ENCODE data around the gene ASB16. TPM values are rescaled to one million over a fixed set of nuclear protein-coding genes. Genes with fewer than 3 reads are reported as not detected.

Gene ASB16
- total RNA-seq, 5 donors from 2014 or later (not counting 1 experiment from before 2014, with no cell fraction given), result 0.15 TPM; not detected in 4

- ChIA-PET CTCF (no interaction called here), POLR2A (no interaction called here)
- Histone ChIP-seq H3K4me1 (ENCODE audit: control insufficient read depth in 1 of 2, extremely low read depth in 1 of 2, insufficient read depth in 2 of 2, low read length in 2 of 2) (peaks cover 36 to 83% of the 10 kb centered on the region in 2 experiments), H3K9me3 (no peaks in the 10 kb centered on the region), H3K4me3 (ENCODE audit: control insufficient read depth in 1 of 2, extremely low read depth in 1 of 2, low read length in 1 of 2) (no peak overlapping the region), H3K27ac (ENCODE audit: low read length) (peak overlapping the region; percentile 81), H3K27me3 (replicated peaks in 1 of 2; ENCODE audit: control insufficient read depth in 2 of 2, extremely low read depth in 1 of 2, insufficient read depth in 2 of 2, low read length in 1 of 2) (no peaks in the 10 kb centered on the region), H3K36me3 (ENCODE audit: control insufficient read depth in 2 of 2, extremely low read depth in 1 of 2, insufficient read depth in 1 of 2, low read length in 1 of 2) (peaks cover 15 to 55% of the 10 kb centered on the region in 2 donors)
- no peaks in the 10 kb centered on the region for H3K9me3 Mint-ChIP-seq
- H3K36me3 Mint-ChIP-seq, result peaks cover 41% of the 10 kb centered on the region
- ATAC-seq (replicated peaks in 1 of 4), result no peak
- DNase-seq, result no peak
- H3K27ac Mint-ChIP-seq, result peak overlapping the region; percentile 94 to 98
- H3K27me3 Mint-ChIP-seq, result no peaks in the 10 kb centered on the region
- H3K4me1 Mint-ChIP-seq, result peaks cover 69 to 72% (median 70%) of the 10 kb centered on the region in 3 donors
- peak overlapping the region; percentile 49 to 82 (median 80) for H3K4me3 Mint-ChIP-seq
- 88% methylated on average over 1 of the region's 6 CpGs for whole genome bisulfite sequencing (ENCODE audit: insufficient coverage)
Observed at GRCh38 chr17:44214896-44215295, 44.4 kb downstream of the ASB16 start.

GRCh38 chr17:44216173-44216572 lies 45.7 kb downstream of the ASB16 start:
- Mint-ChIP-seq H3K27ac (peak overlapping the region; percentile 94 to 98), H3K4me3 (peak overlapping the region; percentile 80 to 84 (median 82)), H3K4me1 (peaks cover 62 to 63% (median 63%) of the 10 kb centered on the region in 3 donors), H3K9me3 (no peaks in the 10 kb centered on the region), H3K36me3 (peaks cover 38% of the 10 kb centered on the region), H3K27me3 (no peaks in the 10 kb centered on the region)
- Histone ChIP-seq H3K9me3 (no peaks in the 10 kb centered on the region), H3K4me1 (ENCODE audit: control insufficient read depth in 1 of 2, extremely low read depth in 1 of 2, insufficient read depth in 2 of 2, low read length in 2 of 2) (peaks cover 32 to 70% of the 10 kb centered on the region in 2 experiments), H3K36me3 (ENCODE audit: control insufficient read depth in 2 of 2, extremely low read depth in 1 of 2, insufficient read depth in 1 of 2, low read length in 1 of 2) (peaks cover 10 to 47% of the 10 kb centered on the region in 2 donors), H3K27me3 (replicated peaks in 1 of 2; ENCODE audit: control insufficient read depth in 2 of 2, extremely low read depth in 1 of 2, insufficient read depth in 2 of 2, low read length in 1 of 2) (no peaks in the 10 kb centered on the region), H3K4me3 (ENCODE audit: control insufficient read depth in 1 of 2, extremely low read depth in 1 of 2, low read length in 1 of 2) (peak overlapping the region; percentile 70 to 78), H3K27ac (ENCODE audit: low read length) (peak overlapping the region; percentile 81)
- DNase-seq (peak in 33 of 35 experiments; percentile 19 to 77 (median 53)), ATAC-seq (replicated peaks in 1 of 4) (peak; percentile 8 to 23 (median 20))
- CTCF ChIA-PET, result interaction anchor here in 1 of 2 donors (0.9 to 1.3 kb wide), 3 partner anchors 10 to 111 kb away, joined by 3 read pairs; no protein-coding TSS in a partner anchor
- WGBS (ENCODE audit: insufficient coverage), result 7% methylated on average over 2 of the region's 5 CpGs
- POLR2A ChIA-PET, result interaction anchor here in 1 of 2 donors (0.6 kb wide), 1 partner anchor 16 kb away, joined by 14 read pairs; the partner anchor contains the start of gene ATXN7L3

GRCh38 chr17:44216694-44217093 lies 46.2 kb downstream of the ASB16 start:
- ATAC-seq (replicated peaks in 1 of 4) (no peak), DNase-seq (peak in 1 of 35 experiments; percentile 18)
- no peaks in the 10 kb centered on the region for H3K9me3 ChIP-seq
- H3K4me1 ChIP-seq (ENCODE audit: control insufficient read depth in 1 of 2, extremely low read depth in 1 of 2, insufficient read depth in 2 of 2, low read length in 2 of 2), result peaks cover 32 to 66% of the 10 kb centered on the region in 2 experiments
- Mint-ChIP-seq H3K4me3 (peak overlapping the region; percentile 80 to 84 (median 82)), H3K4me1 (peaks cover 57 to 59% (median 58%) of the 10 kb centered on the region in 3 donors), H3K9me3 (no peaks in the 10 kb centered on the region), H3K27ac (peak overlapping the region; percentile 94 to 98), H3K27me3 (peaks cover 0 to 1% of the 10 kb centered on the region in 2 donors), H3K36me3 (peaks cover 34% of the 10 kb centered on the region)
- CTCF ChIA-PET, result interaction anchor here (0.6 to 1.3 kb wide), 4 partner anchors 10 to 137 kb away, joined by 3 read pairs; no protein-coding TSS in a partner anchor
- peaks cover 7 to 42% of the 10 kb centered on the region in 2 donors for H3K36me3 ChIP-seq (ENCODE audit: control insufficient read depth in 2 of 2, extremely low read depth in 1 of 2, insufficient read depth in 1 of 2, low read length in 1 of 2)
- 17% methylated on average over 3 of the region's 5 CpGs for WGBS (ENCODE audit: insufficient coverage)
- peak overlapping the region; percentile 70 to 78 for H3K4me3 ChIP-seq (ENCODE audit: control insufficient read depth in 1 of 2, extremely low read depth in 1 of 2, low read length in 1 of 2)
- POLR2A ChIA-PET, result interaction anchor here (0.6 to 0.7 kb wide), 2 partner anchors 17 to 147 kb away, joined by 3 to 14 read pairs; partner anchors contain the start of gene ATXN7L3 (in 1 of the 2)
- peak overlapping the region; percentile 81 for H3K27ac ChIP-seq (ENCODE audit: low read length)
- no peaks in the 10 kb centered on the region for H3K27me3 ChIP-seq (replicated peaks in 1 of 2; ENCODE audit: control insufficient read depth in 2 of 2, extremely low read depth in 1 of 2, insufficient read depth in 2 of 2, low read length in 1 of 2)

- peaks cover 57 to 58% (median 58%) of the 10 kb centered on the region in 3 donors for H3K4me1 Mint-ChIP-seq
Observed at GRCh38 chr17:44217738-44218343, 47.3 kb downstream of the ASB16 start.

GRCh38 chr17:44218344-44219107 lies 48.0 kb downstream of the ASB16 start:
- under 1% methylated on average over 42 of the region's 89 CpGs for WGBS (ENCODE audit: insufficient coverage)
- DNase-seq, result peak; percentile 72 to 93 (median 83)
- peak; percentile 41 to 66 (median 54) for ATAC-seq (replicated peaks in 1 of 4)
- ChIA-PET CTCF (interaction anchor here (0.6 to 1.4 kb wide), 9 partner anchors 9 to 212 kb away, joined by 3 to 8 read pairs (median 3); no protein-coding TSS in a partner anchor), POLR2A (no interaction called here)
- no peaks in the 10 kb centered on the region for H3K9me3 Mint-ChIP-seq
- no peaks in the 10 kb centered on the region for H3K27me3 ChIP-seq (replicated peaks in 1 of 2; ENCODE audit: control insufficient read depth in 2 of 2, extremely low read depth in 1 of 2, insufficient read depth in 2 of 2, low read length in 1 of 2)
- H3K4me3 Mint-ChIP-seq, result peak overlapping the region; percentile 80 to 84 (median 82)
- H3K4me1 ChIP-seq (ENCODE audit: control insufficient read depth in 1 of 2, extremely low read depth in 1 of 2, insufficient read depth in 2 of 2, low read length in 2 of 2), result peaks cover 32 to 58% of the 10 kb centered on the region in 2 experiments
- peaks cover 34% of the 10 kb centered on the region for H3K36me3 Mint-ChIP-seq
- no peaks in the 10 kb centered on the region for H3K9me3 ChIP-seq
- peaks cover 0 to 30% of the 10 kb centered on the region in 2 donors for H3K36me3 ChIP-seq (ENCODE audit: control insufficient read depth in 2 of 2, extremely low read depth in 1 of 2, insufficient read depth in 1 of 2, low read length in 1 of 2)
- H3K27me3 Mint-ChIP-seq, result peaks cover 0 to 1% of the 10 kb centered on the region in 2 donors
- peaks cover 52 to 53% (median 53%) of the 10 kb centered on the region in 3 donors for H3K4me1 Mint-ChIP-seq
- peak overlapping the region; percentile 94 to 98 for H3K27ac Mint-ChIP-seq
- peak overlapping the region; percentile 70 to 78 for H3K4me3 ChIP-seq (ENCODE audit: control insufficient read depth in 1 of 2, extremely low read depth in 1 of 2, low read length in 1 of 2)
- peak overlapping the region; percentile 72 for H3K27ac ChIP-seq (ENCODE audit: low read length)

More at GRCh38 chr17:44217738-44218343, 47.3 kb downstream of the ASB16 start:
- Histone ChIP-seq H3K4me1 (ENCODE audit: control insufficient read depth in 1 of 2, extremely low read depth in 1 of 2, insufficient read depth in 2 of 2, low read length in 2 of 2) (peaks cover 32 to 65% of the 10 kb centered on the region in 2 experiments), H3K9me3 (no peaks in the 10 kb centered on the region), H3K27me3 (replicated peaks in 1 of 2; ENCODE audit: control insufficient read depth in 2 of 2, extremely low read depth in 1 of 2, insufficient read depth in 2 of 2, low read length in 1 of 2) (no peaks in the 10 kb centered on the region), H3K27ac (ENCODE audit: low read length) (peak overlapping the region; percentile 72), H3K36me3 (ENCODE audit: control insufficient read depth in 2 of 2, extremely low read depth in 1 of 2, insufficient read depth in 1 of 2, low read length in 1 of 2) (peaks cover 4 to 35% of the 10 kb centered on the region in 2 donors), H3K4me3 (ENCODE audit: control insufficient read depth in 1 of 2, extremely low read depth in 1 of 2, low read length in 1 of 2) (peak overlapping the region; percentile 70 to 78)
- POLR2A ChIA-PET, result no interaction called here
- CTCF ChIA-PET, result interaction anchor here (0.6 to 1.3 kb wide), 7 partner anchors 8 to 212 kb away, joined by 3 to 8 read pairs (median 3); no protein-coding TSS in a partner anchor
- WGBS (ENCODE audit: insufficient coverage), result 2% methylated on average over 10 of the region's 10 CpGs
- H3K27ac Mint-ChIP-seq, result peak overlapping the region; percentile 94 to 98
- no peaks in the 10 kb centered on the region for H3K9me3 Mint-ChIP-seq
- ATAC-seq (replicated peaks in 1 of 4), result no peak
- H3K4me3 Mint-ChIP-seq, result peak overlapping the region; percentile 80 to 84 (median 82)
- H3K36me3 Mint-ChIP-seq, result peaks cover 34% of the 10 kb centered on the region
- H3K27me3 Mint-ChIP-seq, result peaks cover 0 to 1% of the 10 kb centered on the region in 2 donors
- no peak for DNase-seq

Measured in T-cell (primary cell).